G401.6 (cell line): Measurements from ENCODE around the gene METTL25.

Source experiments
- FAIRE-seq: peaks from 2 replicates; lab custom pipeline; 2012; peaks lifted over from hg19 to GRCh38; lab: Jason Lieb, UNC

METTL25 gene

DNA sequence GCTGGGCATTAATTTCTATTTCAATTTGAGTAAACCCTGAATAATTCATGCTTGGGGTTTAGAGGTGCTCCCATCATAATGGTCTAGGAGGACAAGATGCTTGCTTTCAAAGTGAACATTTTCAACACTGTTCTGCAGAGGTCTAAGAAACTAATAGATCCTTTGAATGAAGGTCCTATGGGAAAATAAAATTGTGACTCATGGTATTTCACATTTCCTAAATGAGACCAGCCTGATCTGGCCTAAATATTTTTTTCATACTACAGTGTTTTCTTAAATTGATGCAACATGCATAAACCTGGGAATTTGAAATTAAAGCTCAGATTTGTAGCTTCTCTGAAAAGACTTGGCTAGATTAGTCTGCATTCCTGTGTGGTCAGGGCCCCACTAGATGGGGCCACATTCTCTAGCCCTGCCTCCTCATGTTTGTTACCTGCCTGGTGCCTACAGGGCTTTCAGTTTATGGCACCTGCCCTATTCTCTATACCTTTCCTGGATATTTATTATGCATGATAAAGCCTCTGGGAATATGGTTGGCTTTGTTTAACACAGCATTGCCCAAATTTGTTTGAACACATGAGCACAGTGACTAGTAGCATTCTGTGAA, 112.7 kb downstream of the METTL25 start:
- no peak for FAIRE-seq

GRCh38 chr12:82473111-82473754, 114.9 kb downstream of the METTL25 start:
- FAIRE-seq, result no peak

- FAIRE-seq, result no peak
Measured at GRCh38 chr12:82474181-82474797, 116.0 kb downstream of the METTL25 start.

DNA sequence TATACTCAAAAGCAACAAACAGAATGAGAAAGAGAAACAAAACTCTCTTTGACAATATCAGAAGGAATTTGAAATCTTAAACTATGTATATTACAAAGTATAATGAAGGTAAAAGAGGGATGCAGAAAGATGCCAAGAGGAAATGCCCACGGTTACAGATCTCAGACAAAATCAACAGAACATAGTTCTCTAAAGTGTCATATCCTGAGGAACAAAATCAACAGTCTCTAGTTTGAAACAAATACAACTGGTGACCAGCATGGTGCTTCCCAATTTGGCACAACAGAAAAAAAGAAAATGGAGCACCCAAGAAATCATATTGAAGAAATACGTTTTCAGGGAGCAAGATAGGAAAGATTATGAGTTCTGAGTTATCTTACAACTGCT, 116.5 kb downstream of the METTL25 start:
- FAIRE-seq, result no peak

DNA sequence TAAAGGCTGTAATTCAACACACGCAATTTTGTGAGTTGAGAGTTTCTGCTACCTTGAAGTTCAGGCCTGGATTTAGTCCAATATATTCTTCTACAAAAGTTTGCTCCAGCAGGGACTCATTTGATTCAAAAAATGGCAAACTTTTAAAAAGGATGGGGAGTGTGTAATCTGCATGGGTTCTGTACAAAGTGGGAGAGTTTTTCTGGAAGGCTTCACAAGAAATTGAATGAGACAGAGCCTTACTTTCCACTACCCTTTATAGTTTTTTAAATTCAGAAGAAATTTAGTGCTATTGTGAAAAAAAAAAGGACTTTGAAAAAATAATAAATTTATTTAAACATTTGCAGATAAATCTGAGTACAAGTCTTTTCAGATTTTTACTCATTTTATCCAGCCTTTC, 116.9 kb downstream of the METTL25 start:
- no peak for FAIRE-seq

DNA sequence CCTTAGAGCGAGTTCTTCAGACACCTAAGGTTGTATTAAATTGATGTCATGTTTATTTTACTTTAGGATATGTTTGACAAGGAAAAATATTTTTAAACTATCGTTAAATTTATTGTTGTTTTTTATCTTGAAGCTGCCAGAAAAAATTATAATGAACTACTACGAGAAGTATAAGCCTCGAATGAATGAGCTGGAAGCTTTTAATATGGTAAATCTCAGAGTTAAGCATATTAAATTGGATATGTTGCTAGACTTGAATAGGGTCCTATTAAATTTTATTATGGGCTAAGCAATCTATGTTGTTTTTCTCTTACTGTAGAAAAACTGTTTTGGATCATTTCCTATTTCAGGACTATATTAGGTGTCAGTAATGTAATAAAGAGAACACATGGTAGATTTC, 118.2 kb downstream of the METTL25 start:
- FAIRE-seq, result no peak

DNA sequence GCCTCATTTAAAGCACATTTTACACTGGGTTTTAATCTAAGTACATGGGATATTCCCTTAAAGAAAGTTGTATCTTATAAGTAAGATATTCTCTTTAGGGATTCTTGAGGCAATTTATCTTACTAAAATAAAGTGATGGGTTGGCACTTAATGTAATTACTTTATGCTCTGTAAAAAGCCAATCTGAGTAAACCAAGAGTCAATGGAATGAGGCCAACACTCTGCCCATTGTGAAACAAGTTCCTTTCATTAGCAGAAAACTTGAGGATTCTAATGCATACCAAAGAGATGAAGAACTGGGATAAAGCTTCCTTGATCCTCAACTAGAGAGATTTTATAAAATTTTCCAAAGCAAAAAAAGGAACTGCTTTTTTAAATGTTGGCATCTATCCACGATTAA, 121.2 kb downstream of the METTL25 start:
- FAIRE-seq, result no peak

- FAIRE-seq, result no peak
Measured at GRCh38 chr12:82480606-82481005, 122.3 kb downstream of the METTL25 start.

DNA sequence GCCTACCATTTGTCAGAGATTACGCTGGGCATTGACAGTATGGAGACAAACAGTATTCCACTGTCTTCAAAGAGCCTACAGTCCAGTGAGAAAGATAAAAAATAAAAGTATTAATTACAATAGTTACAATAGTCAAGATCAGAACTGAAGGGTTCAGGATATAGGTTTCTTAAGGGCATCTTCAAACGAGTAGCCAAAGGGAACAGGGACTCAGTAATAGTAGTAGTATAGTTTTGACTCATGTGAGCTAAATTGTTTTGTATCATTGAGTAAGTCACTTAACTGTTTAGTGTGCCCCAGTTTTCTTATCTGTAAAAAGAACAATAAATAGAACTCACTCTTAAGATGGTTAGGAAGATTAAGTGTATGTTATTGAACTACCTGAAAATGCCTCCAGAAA, 123.6 kb downstream of the METTL25 start:
- FAIRE-seq, result no peak

DNA sequence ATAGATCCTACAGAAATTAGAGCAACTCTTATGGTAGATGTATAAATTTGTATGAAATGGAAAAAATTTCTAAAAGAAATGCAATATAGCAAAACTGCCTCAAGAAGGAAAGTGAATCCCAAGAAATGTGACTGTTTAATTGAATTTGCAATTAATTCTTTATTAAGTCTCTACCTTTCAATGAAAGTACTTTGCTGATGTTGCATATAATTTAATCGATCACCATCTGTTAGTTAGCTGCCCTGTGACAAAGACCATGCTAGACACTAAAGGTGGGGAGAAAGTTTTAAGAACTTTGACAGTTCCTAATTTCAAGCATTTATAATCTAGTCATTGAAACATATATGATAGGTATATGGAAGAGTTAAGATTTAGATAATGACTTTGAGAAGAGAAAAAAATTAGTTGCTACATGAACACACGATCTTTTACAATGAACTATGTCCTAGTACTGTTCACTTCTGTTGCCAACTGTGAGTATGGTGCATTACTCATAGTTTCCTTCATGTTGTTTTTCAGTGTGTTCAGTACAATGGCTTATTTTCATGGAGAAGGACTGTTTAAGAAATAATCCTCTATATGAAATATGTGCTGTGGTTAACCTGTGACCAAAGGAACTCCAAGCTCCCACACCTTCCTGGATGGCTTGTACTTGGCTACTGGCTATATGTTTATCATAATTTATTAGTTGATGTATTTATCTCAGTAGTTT, 128.4 kb downstream of the METTL25 start:
- FAIRE-seq, result no peak

DNA sequence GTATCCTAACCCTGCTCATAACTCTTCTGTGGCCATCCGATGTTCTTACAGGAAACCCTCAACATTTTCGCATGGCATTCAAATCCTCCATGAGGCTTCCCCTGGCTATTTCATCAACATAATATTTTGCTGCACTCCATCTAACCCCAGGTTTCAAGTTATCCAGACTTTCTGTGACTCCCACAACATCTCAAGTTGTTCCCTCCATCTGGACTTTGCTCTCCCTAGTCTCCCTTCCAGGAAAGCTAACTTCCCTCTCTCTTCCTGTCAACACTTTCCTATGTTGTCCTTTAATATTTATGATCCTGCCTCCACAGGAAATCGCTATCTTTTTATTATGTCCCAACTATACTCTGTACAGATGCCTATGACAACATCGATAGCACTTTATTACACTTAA, 146.1 kb downstream of the METTL25 start:
- FAIRE-seq, result no peak

- FAIRE-seq, result no peak
Measured at GRCh38 chr12:82505150-82505549, 146.8 kb downstream of the METTL25 start.

- FAIRE-seq, result no peak
Measured at GRCh38 chr12:82507686-82508085, 149.4 kb downstream of the METTL25 start.

GRCh38 chr12:82510386-82510785, 152.1 kb downstream of the METTL25 start:
- FAIRE-seq, result no peak

DNA sequence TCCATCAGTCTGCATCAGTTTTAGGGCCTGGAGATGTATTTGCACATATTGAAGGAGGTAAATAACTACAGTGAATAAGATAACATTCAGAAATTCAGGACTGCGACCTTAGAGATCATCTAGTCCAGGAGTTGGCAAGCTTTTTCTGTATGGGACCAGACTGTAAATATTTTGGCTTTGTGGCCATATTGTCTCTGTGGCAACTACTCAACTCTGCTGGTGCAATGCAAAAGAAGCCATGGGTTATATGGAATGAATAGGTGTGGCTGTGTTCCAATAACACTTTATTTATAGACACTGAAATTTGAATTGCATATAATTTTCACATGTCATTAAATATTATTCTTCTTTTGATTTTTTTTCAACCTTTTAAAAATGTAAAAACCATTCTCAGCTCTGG, 156.6 kb downstream of the METTL25 start:
- no peak for FAIRE-seq

DNA sequence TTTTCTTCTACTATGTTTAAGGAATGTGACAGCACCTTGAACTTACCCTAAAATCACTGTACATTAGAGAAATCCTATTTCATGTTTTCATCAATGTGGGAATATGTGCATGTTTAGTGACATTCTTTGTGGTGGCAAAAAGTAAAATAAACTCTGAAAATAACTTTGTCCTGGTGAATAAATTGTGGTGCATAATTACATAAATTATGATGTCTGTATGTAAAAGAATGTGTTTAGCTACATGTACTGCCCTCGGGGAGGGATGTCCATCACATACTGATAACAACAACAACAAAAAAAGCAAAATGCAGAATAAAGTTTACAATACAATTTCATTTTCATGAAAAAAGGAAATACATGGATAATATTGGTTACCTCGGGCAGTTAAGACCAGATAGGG, 157.3 kb downstream of the METTL25 start:
- no peak for FAIRE-seq

- FAIRE-seq, result no peak
Measured at GRCh38 chr12:82517027-82517426, 158.7 kb downstream of the METTL25 start.

- no peak for FAIRE-seq
Measured at GRCh38 chr12:82517808-82518207, 159.5 kb downstream of the METTL25 start.

GRCh38 chr12:82519510-82519909, 161.2 kb downstream of the METTL25 start:
- no peak for FAIRE-seq

DNA sequence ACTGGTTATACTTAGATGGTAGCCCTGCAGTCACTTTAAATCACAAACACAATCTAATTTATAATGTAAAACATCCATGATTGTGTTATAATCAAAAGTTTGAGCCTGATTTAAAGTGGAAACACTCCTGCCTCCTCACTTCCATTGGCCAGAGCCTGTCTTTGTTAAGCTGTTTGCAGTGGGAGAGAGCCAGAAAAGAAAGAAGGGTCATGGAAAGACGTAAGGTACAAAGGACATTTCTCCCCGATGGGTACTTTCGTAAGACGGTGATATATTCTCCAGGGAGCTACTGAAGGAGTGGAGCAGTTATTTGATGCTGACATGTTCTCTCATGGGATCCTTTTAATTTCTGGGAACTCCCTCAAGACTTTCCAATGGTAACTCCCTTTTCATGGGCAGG, 164.0 kb downstream of the METTL25 start:
- FAIRE-seq, result no peak

DNA sequence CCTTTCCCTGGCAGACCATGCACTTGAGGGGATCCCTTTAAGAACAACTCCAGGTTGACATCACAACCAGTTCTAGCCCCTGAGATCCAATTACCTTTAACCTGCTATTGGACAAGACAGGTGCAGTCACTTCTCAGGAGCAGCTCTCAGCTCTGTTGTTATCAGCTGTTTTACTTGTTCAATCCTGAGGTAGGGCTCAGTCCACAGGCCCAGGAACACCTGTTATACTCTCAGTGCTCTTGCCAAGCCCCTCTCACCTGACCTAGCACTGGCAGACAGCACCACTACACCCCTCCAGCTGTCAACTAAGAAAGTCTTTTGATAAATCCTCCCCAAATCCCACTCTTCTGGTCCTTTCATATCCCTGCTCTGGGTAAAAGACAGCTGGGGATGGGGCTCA, 164.4 kb downstream of the METTL25 start:
- no peak for FAIRE-seq

GRCh38 chr12:82523996-82524395, 165.7 kb downstream of the METTL25 start:
- FAIRE-seq, result no peak

DNA sequence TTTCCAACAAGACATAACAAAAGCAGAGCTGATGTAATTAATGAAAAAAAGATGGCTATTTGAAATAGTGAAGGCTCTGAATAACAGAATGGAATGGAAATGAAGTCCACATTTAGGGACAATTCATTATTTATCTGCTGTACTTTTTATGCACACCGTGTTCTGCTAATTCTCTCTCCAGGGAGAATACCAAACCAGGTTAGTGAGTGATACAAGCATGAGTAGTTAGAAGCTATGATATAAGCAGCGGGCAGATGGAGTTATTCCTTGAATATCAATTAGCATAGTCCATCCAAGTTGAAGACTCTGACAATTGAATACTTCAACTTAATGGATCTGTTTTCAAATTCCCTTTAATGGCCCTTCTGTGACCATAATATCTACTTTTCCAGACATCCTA, 166.3 kb downstream of the METTL25 start:
- no peak for FAIRE-seq
